ENCODE data around the gene EPHB2.

DNA sequence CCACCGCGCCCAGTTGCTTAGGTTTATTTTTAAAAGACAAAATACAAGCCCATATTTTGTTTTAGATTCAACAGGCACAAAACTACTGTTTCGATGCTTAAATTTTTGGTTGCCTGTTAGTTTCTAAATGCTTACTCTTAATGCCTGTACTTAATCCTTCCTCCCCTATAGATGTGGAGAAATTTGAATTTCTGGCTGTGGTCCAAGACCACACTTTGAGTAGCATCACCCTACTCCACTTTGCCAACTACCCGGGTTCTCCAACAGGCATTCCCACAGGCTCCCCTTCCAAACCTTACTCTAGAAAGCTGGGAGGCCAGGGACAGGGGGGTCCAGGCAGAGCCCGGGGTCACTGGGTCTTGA, 242.0 kb downstream of the EPHB2 start:
- TF ChIP-seq, protein P1, sequence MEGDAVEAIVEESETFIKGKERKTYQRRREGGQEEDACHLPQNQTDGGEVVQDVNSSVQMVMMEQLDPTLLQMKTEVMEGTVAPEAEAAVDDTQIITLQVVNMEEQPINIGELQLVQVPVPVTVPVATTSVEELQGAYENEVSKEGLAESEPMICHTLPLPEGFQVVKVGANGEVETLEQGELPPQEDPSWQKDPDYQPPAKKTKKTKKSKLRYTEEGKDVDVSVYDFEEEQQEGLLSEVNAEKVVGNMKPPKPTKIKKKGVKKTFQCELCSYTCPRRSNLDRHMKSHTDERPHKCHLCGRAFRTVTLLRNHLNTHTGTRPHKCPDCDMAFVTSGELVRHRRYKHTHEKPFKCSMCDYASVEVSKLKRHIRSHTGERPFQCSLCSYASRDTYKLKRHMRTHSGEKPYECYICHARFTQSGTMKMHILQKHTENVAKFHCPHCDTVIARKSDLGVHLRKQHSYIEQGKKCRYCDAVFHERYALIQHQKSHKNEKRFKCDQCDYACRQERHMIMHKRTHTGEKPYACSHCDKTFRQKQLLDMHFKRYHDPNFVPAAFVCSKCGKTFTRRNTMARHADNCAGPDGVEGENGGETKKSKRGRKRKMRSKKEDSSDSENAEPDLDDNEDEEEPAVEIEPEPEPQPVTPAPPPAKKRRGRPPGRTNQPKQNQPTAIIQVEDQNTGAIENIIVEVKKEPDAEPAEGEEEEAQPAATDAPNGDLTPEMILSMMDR (IDR thresholded peaks at IDR 0.05; ENCODE audit: low read depth, low read length), result no peak
- TF ChIP-seq, protein P2, sequence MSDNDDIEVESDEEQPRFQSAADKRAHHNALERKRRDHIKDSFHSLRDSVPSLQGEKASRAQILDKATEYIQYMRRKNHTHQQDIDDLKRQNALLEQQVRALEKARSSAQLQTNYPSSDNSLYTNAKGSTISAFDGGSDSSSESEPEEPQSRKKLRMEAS (IDR thresholded peaks at IDR 0.05; ENCODE audit: low read depth, low read length), result no peak
- TF ChIP-seq POLR2A (IDR thresholded peaks at IDR 0.05; ENCODE audit: extremely low read depth, insufficient read length) (no peak), MYC (IDR thresholded peaks at IDR 0.05; ENCODE audit: low read depth, low read length) (no peak)
